Fibroblast of the aortic adventitia (primary cell): Measurements from ENCODE around the gene CPSF4L. TPM values are rescaled to one million over a fixed set of nuclear protein-coding genes. Genes with fewer than 3 reads are reported as not detected.
A peak's percentile ranks its signal among the peaks of the same experiment; 100 is the strongest.
"Not testable (repeated sequence)": the region's sequence is repeated elsewhere in the genome, so short reads cannot be mapped to it uniquely, and the experiment has no call there.

Source experiments
- DNase-seq: peaks from one replicate; pipeline ENCODE4 v3.0.0-alpha.2; 2010; ENCODE audit warnings: low read depth
- H3K4me3 ChIP-seq: 2 replicates; pipeline ENCODE4 v1.5.1; 2011; ENCODE audit warnings: low read depth, mild to moderate bottlenecking, control low read depth, low read length, moderate library complexity
- total RNA-seq: library from RNA; depleted of rRNA; stranded (reverse); fragments of >200 nt; gene quantifications from 2 replicates; pipeline ENCODE4 v1.2.3, GENCODE V29; 2012; ENCODE audit warnings: low replicate concordance
- TF ChIP-seq, protein P1 (sequence below): IDR thresholded peaks from 2 replicates; pipeline ENCODE4 v1.5.1; 2011; ENCODE audit warnings: mild to moderate bottlenecking, low read length, control low read depth, inconsistent platforms; ENCODE audit not compliant: insufficient read depth

CPSF4L gene
- total RNA-seq, 1 donor: not detected

DNA sequence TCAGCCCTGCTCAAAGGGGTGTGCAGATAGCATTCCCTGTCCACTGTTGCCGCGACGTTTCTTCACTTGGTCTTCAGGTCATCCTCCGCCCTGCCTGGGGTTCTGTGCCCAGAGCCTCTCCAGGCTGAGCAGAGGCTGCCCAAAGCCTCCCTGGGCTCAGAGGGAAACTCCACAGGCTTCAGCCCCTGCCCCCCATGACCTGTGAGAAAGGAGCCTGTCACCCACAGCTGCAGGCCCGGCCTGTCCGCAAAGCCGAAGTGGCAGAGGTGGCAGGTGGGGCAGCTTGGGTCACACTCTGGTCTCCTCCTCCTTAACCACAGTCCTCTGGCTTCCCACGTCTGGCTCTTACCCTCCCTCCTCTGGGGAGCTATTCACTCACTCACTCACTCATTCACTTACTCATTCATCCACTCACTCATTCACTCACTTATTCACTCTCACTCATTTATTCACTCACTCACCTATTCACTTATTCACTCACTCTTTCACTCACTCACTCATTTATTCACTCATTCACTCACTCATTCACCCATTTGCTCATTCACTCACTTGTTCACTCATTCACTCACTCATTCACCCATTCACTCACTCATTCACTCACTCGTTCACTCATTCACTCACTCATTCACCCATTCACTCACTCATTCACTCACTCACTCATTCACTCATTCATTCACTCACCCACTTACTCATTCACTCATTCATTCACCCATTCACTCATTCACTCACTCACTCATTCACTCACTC, 7.1 kb upstream of the CPSF4L start:
- TF ChIP-seq, protein P1, sequence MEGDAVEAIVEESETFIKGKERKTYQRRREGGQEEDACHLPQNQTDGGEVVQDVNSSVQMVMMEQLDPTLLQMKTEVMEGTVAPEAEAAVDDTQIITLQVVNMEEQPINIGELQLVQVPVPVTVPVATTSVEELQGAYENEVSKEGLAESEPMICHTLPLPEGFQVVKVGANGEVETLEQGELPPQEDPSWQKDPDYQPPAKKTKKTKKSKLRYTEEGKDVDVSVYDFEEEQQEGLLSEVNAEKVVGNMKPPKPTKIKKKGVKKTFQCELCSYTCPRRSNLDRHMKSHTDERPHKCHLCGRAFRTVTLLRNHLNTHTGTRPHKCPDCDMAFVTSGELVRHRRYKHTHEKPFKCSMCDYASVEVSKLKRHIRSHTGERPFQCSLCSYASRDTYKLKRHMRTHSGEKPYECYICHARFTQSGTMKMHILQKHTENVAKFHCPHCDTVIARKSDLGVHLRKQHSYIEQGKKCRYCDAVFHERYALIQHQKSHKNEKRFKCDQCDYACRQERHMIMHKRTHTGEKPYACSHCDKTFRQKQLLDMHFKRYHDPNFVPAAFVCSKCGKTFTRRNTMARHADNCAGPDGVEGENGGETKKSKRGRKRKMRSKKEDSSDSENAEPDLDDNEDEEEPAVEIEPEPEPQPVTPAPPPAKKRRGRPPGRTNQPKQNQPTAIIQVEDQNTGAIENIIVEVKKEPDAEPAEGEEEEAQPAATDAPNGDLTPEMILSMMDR: no peak
- no peak for DNase-seq
- H3K4me3 ChIP-seq: no peak overlapping the region

- no peak for DNase-seq
- H3K4me3 ChIP-seq: no peak overlapping the region
- TF ChIP-seq, protein P1: no peak
Observed at GRCh38 chr17:73267648-73268537, 6.2 kb upstream of the CPSF4L start.

GRCh38 chr17:73266796-73267195, 5.1 kb upstream of the CPSF4L start:
- TF ChIP-seq, protein P1: no peak
- no peak overlapping the region for H3K4me3 ChIP-seq
- DNase-seq: no peak

GRCh38 chr17:73265646-73266640, 4.3 kb upstream of the CPSF4L start:
- TF ChIP-seq, protein P1: no peak
- no peak for DNase-seq
- no peak overlapping the region for H3K4me3 ChIP-seq

DNA sequence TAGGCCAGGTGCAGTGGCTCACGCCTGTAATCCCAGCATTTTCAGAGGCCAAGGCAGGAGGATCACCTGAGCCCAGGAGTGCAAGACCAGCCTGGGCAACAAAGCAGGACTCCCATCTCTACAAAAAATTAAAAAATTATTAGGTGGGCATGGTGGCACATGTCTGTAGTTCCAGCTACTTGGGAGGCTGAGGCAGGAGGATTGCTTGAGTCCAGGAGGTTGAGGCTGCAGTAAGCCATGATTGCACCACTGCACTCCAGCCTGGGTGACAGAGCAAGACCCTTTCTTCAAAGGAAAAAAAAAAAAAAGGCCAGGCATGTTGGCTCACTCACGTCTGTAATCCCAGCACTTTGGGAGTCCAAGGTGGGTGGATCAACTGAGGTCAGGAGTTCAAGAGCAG, 2.8 kb upstream of the CPSF4L start:
- DNase-seq, H3K4me3 ChIP-seq: not testable (repeated sequence)

- peak; percentile 12 for DNase-seq
- TF ChIP-seq, protein P1: no peak
- no peak overlapping the region for H3K4me3 ChIP-seq
Observed at GRCh38 chr17:73262676-73263642, 1.3 kb upstream of the CPSF4L start.
